Measurements from ENCODE around the gene ANKRD29.
"Not testable (repeated sequence)": the region's sequence is repeated elsewhere in the genome, so short reads cannot be mapped to it uniquely, and the experiment has no call there.

ANKRD29 gene

GRCh38 chr18:23641937-23642666 lies 20.6 kb downstream of the ANKRD29 start:
- DNase-seq, result no peak

GRCh38 chr18:23641143-23641720 lies 21.5 kb downstream of the ANKRD29 start:
- DNase-seq, result no peak

- DNase-seq, result no peak
Observed at GRCh38 chr18:23640052-23640451, 22.7 kb downstream of the ANKRD29 start.

GRCh38 chr18:23636433-23636832 lies 26.3 kb downstream of the ANKRD29 start:
- DNase-seq, result not testable (repeated sequence)

GRCh38 chr18:23636071-23636399 lies 26.7 kb downstream of the ANKRD29 start:
- DNase-seq, result no peak

- no peak for DNase-seq
Observed at GRCh38 chr18:23635283-23636070, 27.2 kb downstream of the ANKRD29 start.

- DNase-seq, result no peak
Observed at GRCh38 chr18:23634692-23635091, 28.0 kb downstream of the ANKRD29 start.

GRCh38 chr18:23632615-23633014 lies 30.1 kb downstream of the ANKRD29 start:
- DNase-seq, result no peak

- no peak for DNase-seq
Observed at GRCh38 chr18:23631746-23632145, 31.0 kb downstream of the ANKRD29 start.

- no peak for DNase-seq
Observed at GRCh38 chr18:23631312-23631711, 31.4 kb downstream of the ANKRD29 start.

GRCh38 chr18:23629444-23629946 lies 33.2 kb downstream of the ANKRD29 start:
- no peak for DNase-seq

GRCh38 chr18:23627970-23628369 lies 34.7 kb downstream of the ANKRD29 start:
- DNase-seq, result no peak

GRCh38 chr18:23627321-23627720 lies 35.4 kb downstream of the ANKRD29 start:
- DNase-seq, result no peak

- no peak for DNase-seq
Observed at GRCh38 chr18:23626451-23627279, 36.0 kb downstream of the ANKRD29 start.

GRCh38 chr18:23623040-23623439 lies 39.7 kb downstream of the ANKRD29 start:
- DNase-seq, result no peak

GRCh38 chr18:23619388-23619881 lies 43.3 kb downstream of the ANKRD29 start:
- DNase-seq, result peak; percentile 8

GRCh38 chr18:23618862-23619387 lies 43.8 kb downstream of the ANKRD29 start:
- no peak for DNase-seq

GRCh38 chr18:23617412-23618014 lies 45.2 kb downstream of the ANKRD29 start:
- DNase-seq, result no peak

- no peak for DNase-seq
Observed at GRCh38 chr18:23616258-23616657, 46.5 kb downstream of the ANKRD29 start.

GRCh38 chr18:23614891-23615290 lies 47.8 kb downstream of the ANKRD29 start:
- no peak for DNase-seq

GRCh38 chr18:23614413-23614812 lies 48.3 kb downstream of the ANKRD29 start:
- DNase-seq, result no peak

GRCh38 chr18:23613091-23613475 lies 49.6 kb downstream of the ANKRD29 start:
- DNase-seq, result not testable (repeated sequence)

Measured in CD4-positive, alpha-beta T cell treated with Interleukin-21 for 1 hour (primary cell).